Amniotic epithelial cell (primary cell): Measurements from ENCODE around the gene AKAP10.
A peak's percentile ranks its signal among the peaks of the same experiment; 100 is the strongest.
"Not testable (repeated sequence)": the region's sequence is repeated elsewhere in the genome, so short reads cannot be mapped to it uniquely, and the experiment has no call there.

ENCODE experiments used
- DNase-seq: peaks from one replicate; pipeline ENCODE4 v3.0.0-alpha.2; 2010; ENCODE audit warnings: low read depth

AKAP10 gene

DNA sequence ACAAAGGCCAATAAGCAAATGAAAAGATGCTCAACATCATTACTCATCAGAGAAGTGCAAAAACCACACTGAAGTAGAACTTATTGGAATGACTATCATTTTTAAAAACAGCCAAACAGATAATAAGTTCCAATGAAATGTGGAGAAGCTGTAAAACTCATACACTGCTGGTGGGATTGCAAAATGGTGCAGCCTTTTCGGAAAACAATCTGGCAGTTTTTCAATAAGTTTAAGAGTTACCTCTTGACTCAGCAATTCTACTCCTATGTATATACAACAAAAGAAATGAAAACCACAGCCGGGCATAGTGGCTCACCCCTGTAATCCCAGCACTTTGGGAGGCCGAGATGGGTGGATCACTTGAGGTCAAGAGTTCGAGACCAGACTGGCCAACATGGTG lies 49.3 kb downstream of the AKAP10 start:
- DNase-seq, result peak; percentile 85

- DNase-seq, result peak; percentile 23
Observed at GRCh38 chr17:19915245-19915978, 62.2 kb downstream of the AKAP10 start.

GRCh38 chr17:19911033-19911432 lies 66.6 kb downstream of the AKAP10 start:
- DNase-seq, result no peak

GRCh38 chr17:19909139-19909538 lies 68.5 kb downstream of the AKAP10 start:
- DNase-seq, result no peak

DNA sequence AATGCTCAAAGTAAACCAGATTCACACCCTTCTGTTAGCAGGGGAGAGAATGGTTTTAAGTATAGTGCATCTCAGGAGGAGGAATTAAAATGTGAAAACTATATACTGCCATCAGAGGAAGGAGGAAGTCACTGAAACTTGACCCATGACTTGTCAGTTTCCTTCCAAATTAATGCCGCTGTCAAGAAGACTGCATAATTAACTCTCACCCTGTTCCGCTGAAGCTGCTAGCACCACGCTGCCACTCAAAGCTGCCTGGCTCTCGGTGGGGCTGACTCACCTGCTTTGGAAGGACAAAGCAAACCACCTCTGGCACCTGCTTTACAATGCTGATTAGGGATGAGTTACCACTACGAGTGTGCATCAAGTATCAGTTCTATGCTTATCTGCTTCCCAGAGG lies 72.1 kb downstream of the AKAP10 start:
- DNase-seq, result no peak

DNA sequence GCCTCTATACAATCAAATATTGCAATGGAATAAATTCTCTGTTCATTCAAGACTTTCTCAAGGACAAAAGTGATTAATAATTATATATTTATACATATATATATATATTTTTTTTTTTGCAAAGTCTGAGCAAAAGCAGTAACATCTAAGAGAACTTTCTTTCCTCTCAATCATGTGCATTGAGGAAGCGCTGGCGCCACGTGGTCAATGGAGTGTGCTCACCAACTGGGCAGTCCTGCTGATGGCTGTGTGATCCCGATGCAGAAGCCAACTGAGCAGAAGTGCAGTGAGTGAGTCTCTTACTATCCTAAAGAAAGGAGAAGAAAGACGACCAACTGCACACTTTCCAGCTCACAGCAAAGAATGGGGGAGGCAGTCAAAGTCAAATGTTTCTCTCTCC lies 72.7 kb downstream of the AKAP10 start:
- DNase-seq, result no peak

DNA sequence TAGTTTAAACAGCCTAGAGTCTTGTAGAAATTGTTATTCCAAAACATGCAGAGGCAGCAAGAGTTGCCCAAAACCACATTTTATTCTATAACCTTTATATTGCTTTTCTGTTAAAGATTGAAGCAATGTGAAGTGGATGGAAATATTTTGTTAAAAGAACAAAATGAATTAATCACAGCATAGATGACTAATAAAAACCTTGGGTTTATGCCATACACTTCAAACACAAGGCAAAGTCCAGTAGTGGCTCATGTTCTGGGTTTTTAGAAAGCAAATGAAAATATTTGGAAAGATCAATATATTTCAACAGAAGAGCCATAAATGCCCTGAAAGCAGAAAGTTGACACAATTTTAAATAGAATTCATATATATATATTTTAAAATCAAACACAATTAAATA lies 73.2 kb downstream of the AKAP10 start:
- DNase-seq, result peak; percentile 45

DNA sequence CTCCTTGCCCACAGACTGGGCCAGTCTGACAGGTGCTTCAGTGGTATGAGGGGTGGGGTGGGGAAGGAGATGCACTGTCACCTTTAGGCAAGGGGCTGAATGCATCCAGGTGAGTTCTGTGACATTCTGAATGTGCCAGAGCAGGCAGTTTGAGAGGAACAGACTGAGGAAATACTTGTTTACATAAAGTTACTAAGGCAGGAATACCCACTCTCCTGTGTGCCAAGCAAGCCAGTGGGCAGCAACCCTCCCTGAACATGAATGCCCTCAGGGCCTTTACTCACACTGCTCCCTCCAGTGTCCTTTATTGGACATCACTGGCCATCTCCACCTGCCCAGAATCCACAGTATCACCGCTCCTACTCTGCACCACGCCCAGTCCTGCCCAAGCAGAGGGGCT lies 76.8 kb downstream of the AKAP10 start:
- DNase-seq, result no peak

GRCh38 chr17:19897903-19898302 lies 79.7 kb downstream of the AKAP10 start:
- peak; percentile 91 for DNase-seq

DNA sequence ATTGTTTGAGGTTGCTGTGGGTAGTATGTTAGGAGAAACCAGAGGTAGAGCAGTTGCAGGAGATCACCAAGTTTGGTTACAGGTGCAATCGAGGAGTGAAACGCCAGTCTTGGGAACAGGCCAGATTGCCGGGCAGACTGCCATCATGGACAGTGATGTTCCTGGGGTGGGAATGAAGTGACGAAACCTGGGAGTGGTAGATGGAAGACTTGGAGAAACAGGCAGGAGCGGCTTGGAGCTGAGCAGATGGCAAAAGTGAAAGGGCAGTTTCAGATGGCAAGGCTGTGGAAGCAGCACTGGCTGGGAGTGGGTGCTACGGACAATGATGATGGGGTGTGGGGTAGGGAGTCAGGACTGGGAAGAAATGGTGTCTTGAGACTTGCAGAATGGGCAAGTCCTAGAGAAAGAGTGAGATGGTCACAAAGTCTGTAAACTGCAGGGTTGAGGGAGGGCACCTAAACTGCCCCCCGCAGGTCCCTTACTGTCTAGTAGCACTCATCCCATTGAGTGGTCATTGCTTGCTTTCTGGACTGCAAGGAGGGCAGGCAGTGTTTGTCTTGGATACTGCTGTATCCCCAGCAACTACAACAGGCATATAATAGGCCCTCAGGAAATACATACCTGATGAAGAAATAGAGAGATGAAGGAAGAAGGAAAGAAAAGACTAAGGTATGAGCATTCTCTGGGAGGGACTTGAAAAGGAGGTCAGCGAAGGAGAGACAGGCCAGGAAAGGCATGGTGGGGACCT lies 80.4 kb downstream of the AKAP10 start:
- DNase-seq, result no peak

- DNase-seq, result no peak
Observed at GRCh38 chr17:19896679-19897078, 80.9 kb downstream of the AKAP10 start.

DNA sequence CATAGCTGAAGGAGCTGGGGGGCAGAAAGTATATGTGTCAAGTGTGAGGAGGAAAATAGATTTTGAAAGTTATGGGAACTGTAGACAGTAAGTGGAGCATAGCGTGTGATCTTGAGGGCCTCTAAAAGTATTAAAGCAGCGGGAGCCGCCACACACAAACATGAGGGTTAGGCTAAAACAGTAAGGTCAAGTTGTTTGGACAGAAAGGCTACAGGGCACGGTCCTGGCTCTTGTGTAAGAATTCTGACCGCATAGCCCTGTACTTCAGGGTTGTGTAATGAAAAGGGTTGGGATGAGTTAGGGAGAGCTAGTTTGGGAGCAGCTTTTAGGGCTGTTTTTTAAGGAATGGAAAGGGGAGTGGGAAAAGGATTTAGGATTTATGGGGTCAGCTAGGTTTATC lies 87.1 kb downstream of the AKAP10 start:
- DNase-seq, result peak; percentile 29

DNA sequence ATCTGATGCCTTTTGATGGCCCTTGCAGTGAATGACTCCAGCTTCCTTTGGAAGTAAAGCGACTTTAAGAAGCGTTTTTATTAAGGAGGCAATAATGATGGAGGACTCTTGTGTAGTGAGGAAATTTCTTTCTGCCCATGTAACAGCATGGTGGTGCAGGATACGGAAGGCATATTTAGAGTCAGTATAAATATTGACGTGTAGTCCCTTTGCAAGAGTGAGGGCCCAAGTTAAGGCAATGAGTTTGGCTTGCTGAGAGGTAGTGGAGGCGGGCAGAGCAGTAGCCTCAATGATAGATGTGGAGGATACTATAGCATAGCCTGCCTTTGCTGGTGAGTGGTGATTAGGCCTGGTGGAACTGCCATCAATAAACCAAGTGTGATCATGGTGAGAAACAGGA lies 87.6 kb downstream of the AKAP10 start:
- not testable (repeated sequence) for DNase-seq

GRCh38 chr17:19886116-19886515 lies 91.5 kb downstream of the AKAP10 start:
- no peak for DNase-seq

GRCh38 chr17:19883537-19884215 lies 94.0 kb downstream of the AKAP10 start:
- DNase-seq, result peak; percentile 85

DNA sequence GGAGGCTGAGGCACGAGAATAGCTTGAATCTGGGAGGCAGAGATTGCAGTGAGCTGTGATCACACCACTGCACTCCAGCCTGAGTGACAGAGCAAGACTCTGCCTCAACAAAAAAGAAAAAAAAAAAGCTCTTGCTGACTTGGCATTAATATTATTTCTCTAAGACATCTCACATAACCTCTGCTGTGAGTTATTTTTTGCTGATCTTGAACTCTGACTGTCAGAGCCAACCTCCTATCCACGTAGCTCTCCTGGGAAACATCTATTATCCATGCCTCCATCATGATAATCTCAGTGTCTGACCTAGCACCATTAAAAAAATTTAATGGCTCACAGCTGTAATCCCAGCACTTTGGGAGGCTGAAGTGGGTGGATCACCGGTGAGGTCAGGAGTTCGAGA lies 97.2 kb downstream of the AKAP10 start:
- DNase-seq, result no peak

- no peak for DNase-seq
Observed at GRCh38 chr17:19877364-19877945, 100.2 kb downstream of the AKAP10 start.

DNA sequence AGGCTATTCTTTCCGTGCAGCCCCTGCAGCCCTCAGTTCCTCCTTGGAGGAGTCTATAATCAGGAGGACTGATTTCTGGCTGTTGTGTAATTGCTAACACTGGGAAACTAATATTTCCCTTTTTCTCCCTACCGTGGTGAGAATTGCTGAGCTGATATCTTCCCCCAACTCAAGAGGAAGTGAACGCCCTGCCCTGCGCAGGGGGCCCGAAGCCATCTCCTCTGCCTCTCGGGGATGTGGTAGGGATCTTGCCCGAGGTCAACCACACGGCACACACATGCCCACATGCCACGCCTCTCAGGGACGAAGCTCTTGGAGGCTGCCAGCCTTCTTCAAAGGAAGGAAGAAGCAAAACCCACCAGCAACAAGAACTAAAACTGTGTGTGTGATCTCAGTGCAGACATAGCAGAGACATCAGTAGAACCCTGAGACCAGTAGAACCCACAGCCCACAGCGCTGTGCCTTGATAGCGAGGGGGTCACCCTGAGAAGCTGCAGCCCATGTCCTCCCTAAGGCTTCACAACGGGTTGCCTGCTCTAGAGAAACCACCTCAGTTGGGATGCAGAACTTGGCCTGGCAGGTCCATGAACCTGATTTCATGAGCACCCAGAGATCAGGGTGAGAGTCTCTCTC lies 101.0 kb downstream of the AKAP10 start:
- DNase-seq, result no peak

GRCh38 chr17:19874256-19874655 lies 103.4 kb downstream of the AKAP10 start:
- DNase-seq, result no peak

DNA sequence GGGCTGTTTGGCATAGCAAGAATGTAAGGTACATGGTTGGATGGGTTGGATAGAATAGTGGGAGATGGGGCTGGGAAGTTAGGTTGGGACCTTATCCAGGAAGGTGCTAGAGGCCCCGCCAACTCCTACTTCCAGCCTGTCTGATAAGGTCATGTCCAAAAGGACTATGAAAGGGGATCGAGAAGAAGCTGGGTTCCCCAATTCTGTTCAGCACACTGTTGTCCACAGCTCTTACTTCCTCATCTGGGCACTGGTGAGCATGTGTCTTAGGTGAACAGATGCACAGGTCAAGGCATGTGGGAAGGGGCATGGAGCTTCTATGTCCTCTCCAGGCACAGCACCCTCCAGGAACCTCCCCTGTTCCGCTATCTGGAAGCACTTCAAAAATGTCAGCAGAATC lies 104.3 kb downstream of the AKAP10 start:
- DNase-seq, result no peak

DNA sequence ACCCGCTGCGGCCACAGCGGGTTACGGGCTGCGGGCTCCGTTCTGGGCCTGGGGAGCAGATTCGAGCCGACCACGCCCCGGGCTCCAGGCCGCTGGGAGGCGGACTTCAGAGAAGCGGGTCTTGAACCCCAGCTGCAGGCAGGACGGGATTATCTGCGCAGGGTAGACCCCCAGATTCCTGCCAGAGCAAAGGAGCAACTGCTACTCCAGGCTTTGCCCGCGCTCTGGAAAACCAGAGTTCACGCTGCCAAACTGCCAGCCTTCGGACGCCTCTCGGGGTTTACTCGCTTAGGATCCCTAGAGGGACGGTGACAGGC lies 109.6 kb downstream of the AKAP10 start:
- no peak for DNase-seq

DNA sequence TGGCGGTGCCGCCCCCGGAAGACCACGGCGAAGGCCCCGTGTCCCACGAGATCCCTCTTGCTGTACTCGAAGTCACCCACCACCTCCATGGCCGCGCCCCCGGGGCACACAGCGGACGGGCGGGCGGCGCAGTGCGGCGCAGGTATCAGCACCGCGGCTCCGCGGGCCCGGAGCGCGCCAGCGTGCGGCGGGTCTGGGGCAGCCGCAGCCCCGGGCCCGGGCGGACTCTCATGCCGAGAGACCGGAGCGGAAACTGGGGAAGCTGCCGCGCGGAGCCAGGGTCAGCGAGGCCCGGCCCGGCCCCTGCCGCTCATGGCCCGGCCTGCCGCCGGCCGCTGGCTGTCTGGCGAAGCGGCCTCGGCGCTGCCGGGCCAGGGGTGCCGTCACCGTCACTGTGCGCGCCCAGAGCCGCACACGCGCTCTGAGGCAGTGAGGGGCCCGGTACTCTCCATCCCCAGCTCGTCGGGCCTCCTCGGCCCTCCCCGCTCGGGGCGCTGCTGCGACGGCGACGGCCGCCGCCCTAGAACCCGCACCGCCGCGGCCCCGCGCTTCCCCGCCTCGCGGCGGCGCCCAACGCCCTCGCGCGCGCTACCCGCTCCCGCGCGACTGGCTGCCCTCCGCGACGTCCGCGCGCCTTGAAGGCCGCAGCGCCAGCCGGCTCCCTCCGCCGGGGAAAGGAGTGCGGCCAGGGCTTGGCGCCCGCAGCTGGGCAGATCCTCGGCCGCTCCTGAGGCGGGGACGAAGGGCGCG lies 110.1 kb downstream of the AKAP10 start, which contains the start of gene ULK2:
TSS of gene ULK2 (minus strand) at position 608 of the 750 bp plus-strand sequence. CDS start at position 89, 519 bp downstream.
- peak; percentile 77 for DNase-seq
